HG03521 (cell line): Measurements from ENCODE around the gene MMP20.
A peak's percentile ranks its signal among the peaks of the same experiment; 100 is the strongest.

Experiments
- ATAC-seq: cut with Tn5 transposase; IDR thresholded peaks from one replicate; pipeline ENCODE4 v1.9.1; 2021; ENCODE audit warnings: mild to moderate bottlenecking, moderate library complexity; ENCODE audit not compliant: unreplicated experiment

Gene MMP20

DNA sequence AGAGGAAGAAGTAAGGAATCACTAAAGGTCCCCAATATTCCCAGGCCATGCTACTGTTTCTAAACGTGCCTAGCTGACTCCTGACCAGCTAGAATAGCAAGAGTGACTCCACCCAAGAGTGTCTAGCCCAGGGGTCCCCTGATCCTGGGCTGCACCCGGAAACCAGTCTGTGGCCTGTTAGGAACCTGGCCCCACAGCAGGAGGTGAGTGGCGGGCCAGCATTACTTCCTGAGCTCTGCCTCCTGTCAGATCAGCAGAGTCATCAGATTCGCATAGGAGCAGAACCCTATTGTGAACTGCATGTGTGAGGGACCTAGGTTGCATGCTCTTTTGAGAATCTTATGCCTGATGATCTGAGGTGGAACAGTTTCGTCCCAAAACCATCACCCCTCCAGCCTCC is 2.0 kb downstream of the MMP20 start:
- ATAC-seq, result no peak

GRCh38 chr11:102622258-102622657 is 2.9 kb downstream of the MMP20 start:
- no peak for ATAC-seq

DNA sequence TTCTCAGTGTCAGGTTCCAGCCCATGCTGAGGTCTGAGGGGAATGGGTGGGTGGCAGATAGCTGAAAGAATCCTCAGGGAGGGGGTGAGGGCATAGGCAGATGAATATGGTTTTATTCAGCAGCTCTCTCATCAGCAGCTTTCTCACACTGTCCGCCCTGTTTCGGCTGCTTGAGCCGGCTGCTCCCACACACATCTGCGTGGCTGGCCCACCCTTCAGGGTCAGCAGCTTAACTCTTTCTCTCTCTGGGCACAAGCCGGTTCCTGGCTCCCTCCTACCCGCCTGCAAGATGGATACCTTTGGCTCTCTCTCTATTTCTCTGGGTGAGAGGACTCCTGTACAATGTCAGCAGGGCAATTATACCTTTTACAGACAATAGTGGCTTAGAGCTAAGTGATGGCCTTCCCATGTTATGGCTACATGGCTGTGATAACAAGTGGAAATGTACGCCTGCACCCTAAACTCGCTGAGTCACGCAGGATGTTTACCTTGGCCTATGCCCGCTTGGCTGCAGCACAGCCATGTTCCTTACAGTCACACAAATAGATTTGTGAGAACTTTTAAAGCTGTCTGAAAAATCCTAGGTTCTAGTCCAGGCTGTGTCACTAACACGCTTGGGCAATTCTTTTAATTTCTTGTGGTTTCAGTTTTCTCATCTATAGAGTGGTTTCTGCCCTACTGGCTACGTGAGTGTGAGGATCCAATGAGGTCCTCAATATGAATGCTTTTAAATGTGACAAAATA is 4.1 kb downstream of the MMP20 start:
- peak; percentile 47 for ATAC-seq

DNA sequence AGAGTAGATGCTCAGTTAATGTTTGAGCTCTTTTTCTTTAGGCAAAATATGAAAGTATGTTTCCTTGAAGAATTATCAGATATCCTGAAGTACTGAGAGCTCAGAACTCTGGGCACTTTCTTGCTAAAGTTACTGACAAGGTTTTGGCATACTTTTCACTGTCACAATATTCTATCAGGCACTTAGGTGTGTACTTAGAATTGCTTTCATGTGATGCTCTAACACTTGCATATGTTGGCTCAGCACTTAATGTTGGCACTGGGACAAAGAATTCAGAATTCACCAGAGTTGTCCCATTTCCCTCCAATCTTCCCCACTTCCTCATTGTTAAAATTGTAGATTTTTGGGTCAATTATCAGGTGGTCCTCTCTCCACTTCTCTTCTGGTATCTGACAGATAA is 5.0 kb downstream of the MMP20 start:
- ATAC-seq, result no peak

- ATAC-seq, result no peak
These were observed 7.6 kb downstream of the MMP20 start for GRCh38 chr11:102617466-102618008.

GRCh38 chr11:102615894-102616432 is 9.2 kb downstream of the MMP20 start:
- no peak for ATAC-seq

- ATAC-seq, result no peak
These were observed 9.8 kb downstream of the MMP20 start for GRCh38 chr11:102615077-102615893.

GRCh38 chr11:102614485-102614884 is 10.6 kb downstream of the MMP20 start:
- ATAC-seq, result no peak

DNA sequence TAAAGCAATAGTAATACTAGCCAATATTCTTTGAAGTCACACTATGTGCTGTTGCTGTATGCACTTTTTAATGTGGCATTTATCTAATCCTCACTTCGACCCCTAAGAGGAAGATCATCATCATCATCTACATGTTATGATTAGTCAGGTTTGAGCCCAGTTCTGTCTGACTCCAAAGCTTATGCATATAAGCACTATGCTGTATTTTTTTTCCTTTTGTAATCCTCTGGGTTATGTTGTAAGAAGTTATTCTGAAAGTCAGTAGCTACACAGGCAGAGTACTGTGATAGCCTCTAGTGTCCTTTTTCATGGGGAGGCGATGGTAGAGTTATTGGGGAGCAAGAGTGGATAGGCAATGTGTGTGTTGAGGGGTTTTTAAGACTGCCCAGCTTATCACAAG is 11.1 kb downstream of the MMP20 start:
- no peak for ATAC-seq

GRCh38 chr11:102613450-102613849 is 11.7 kb downstream of the MMP20 start:
- ATAC-seq, result no peak

- peak; percentile 36 for ATAC-seq
These were observed 13.8 kb downstream of the MMP20 start for GRCh38 chr11:102611291-102611690.

DNA sequence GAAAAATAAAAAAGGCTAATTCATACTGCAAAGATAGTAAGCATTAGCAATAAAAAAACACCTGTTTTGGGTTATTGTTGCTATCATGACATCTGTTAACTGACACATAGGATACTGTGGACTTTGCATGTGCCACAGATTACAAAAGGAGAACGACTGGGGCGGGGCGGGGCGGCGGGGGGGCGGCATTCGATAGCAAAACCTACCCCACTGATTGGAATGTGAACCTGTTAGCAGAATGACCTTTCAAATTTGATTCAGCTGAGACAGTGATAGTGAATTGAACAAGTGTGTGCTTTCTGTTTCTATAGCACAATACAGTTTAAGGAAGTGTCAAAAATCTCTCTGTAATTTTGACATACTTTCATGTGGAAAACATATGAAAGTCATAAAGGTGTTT is 14.9 kb downstream of the MMP20 start:
- ATAC-seq, result peak; percentile 33

DNA sequence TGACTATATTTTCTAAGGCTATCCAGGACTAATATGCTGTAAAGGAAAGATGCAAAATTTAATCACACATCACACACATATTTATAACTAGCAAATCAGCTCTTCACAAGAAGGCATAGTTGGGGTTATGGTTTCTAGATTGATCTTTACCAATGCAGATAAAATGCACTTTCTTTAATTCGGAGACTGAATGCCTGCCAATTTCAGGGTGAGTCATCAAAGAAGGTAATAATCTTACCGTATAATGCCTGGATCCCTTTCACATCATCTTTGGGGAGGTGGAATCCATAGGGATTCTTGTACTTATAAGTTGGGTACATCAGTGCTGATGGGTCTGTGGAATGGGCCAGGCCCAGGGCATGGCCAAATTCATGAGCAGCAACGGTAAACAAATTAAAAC is 16.4 kb downstream of the MMP20 start:
- no peak for ATAC-seq

DNA sequence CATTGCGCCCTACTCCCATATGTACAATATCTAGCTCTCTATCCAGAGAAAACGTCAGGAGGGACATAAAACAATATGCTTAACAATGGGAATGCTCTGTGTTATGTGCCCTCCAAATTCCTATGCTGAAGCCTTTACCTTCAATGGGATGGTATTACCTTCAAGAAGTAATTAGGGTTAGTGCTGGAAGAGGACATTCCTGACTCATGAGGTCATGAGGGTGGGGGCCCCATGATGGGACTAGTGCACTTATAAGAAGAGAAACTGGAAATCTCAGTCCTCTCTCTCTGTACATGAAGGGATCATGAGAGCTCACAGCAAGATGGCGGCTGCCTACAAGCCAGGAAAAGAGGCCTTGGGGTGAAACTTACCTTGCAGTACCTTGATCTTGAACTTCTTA is 20.3 kb downstream of the MMP20 start:
- ATAC-seq, result no peak

GRCh38 chr11:102604011-102604410 is 21.1 kb downstream of the MMP20 start:
- no peak for ATAC-seq

- ATAC-seq, result no peak
These were observed 21.6 kb downstream of the MMP20 start for GRCh38 chr11:102603576-102603975.

DNA sequence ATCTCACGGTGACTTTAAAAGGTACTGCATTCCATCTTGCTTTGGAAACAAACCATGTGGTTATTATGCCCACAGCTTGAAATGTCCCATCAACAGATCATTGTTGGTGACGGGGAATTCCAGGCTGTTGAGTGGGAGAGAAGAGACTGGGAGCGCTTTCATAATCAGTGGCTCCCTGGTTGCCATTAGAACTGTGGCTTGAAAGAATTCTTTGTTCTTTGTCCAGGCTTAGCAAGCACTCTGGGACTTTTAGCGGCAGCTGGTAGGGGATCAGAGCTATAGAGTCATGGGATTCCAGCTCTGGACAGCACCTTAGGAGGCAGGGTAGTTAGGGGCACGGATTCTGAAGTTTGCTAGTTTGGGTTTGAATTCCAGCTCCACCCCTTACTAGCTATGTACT is 22.0 kb downstream of the MMP20 start:
- no peak for ATAC-seq

GRCh38 chr11:102600666-102601065 is 24.5 kb downstream of the MMP20 start:
- ATAC-seq, result no peak

GRCh38 chr11:102599642-102600261 is 25.4 kb downstream of the MMP20 start:
- peak; percentile 93 for ATAC-seq

GRCh38 chr11:102598272-102598671 is 26.9 kb downstream of the MMP20 start:
- no peak for ATAC-seq

GRCh38 chr11:102596578-102596977 is 28.6 kb downstream of the MMP20 start:
- no peak for ATAC-seq
